Fibroblast of skin of left biceps (primary cell): ENCODE measurements around the gene ICE2.
A peak's percentile ranks its signal among the peaks of the same experiment; 100 is the strongest.

Experiments used
- DNase-seq, 2 experiments: peaks; one replicate each; pipeline ENCODE4 v3.0.0-alpha.2; 2013; ENCODE audit warnings: low read depth in 2 of 2

The ICE2 gene

GRCh38 chr15:60496853-60497252 lies 17.9 kb upstream of the ICE2 start:
- no peak for DNase-seq

- DNase-seq = no peak
Measured at GRCh38 chr15:60494108-60494507, 15.2 kb upstream of the ICE2 start.

- no peak for DNase-seq
Measured at GRCh38 chr15:60493166-60493565, 14.2 kb upstream of the ICE2 start.

GRCh38 chr15:60486742-60487141 lies 7.8 kb upstream of the ICE2 start:
- DNase-seq = no peak

- DNase-seq = no peak
Measured at GRCh38 chr15:60485365-60486055, 6.6 kb upstream of the ICE2 start.

GRCh38 chr15:60483042-60483441 lies 4.1 kb upstream of the ICE2 start:
- DNase-seq = no peak

- DNase-seq = no peak
Measured at GRCh38 chr15:60480888-60481287, 1.9 kb upstream of the ICE2 start.

- no peak for DNase-seq
Measured at GRCh38 chr15:60480149-60480548, 1.2 kb upstream of the ICE2 start.

- DNase-seq = no peak
Measured at GRCh38 chr15:60479361-60480110, 594 bp upstream of the ICE2 start.

GRCh38 chr15:60477916-60478565 lies 901 bp downstream of the ICE2 start:
- DNase-seq = no peak

GRCh38 chr15:60477164-60477563 lies 1.8 kb downstream of the ICE2 start:
- DNase-seq = no peak

GRCh38 chr15:60476713-60477112 lies 2.2 kb downstream of the ICE2 start:
- peak in 1 of 2 experiments; percentile 45 for DNase-seq

GRCh38 chr15:60473135-60473534 lies 5.8 kb downstream of the ICE2 start:
- DNase-seq = no peak

- no peak for DNase-seq
Measured at GRCh38 chr15:60471314-60471713, 7.6 kb downstream of the ICE2 start.

- no peak for DNase-seq
Measured at GRCh38 chr15:60469893-60470641, 8.9 kb downstream of the ICE2 start.

- DNase-seq = no peak
Measured at GRCh38 chr15:60464836-60465630, 13.9 kb downstream of the ICE2 start.

GRCh38 chr15:60462027-60462426 lies 16.9 kb downstream of the ICE2 start:
- DNase-seq = no peak

GRCh38 chr15:60460931-60461330 lies 18.0 kb downstream of the ICE2 start:
- DNase-seq = no peak

GRCh38 chr15:60458721-60459120 lies 20.2 kb downstream of the ICE2 start:
- no peak for DNase-seq

GRCh38 chr15:60457985-60458384 lies 21.0 kb downstream of the ICE2 start:
- no peak for DNase-seq

GRCh38 chr15:60454824-60455223 lies 24.1 kb downstream of the ICE2 start:
- DNase-seq = no peak
